Neutrophil (primary cell): ENCODE results near the gene OR6B1.

Source experiments
- H3K27ac ChIP-seq: fragments of 200-600 bp; sonication (generic); 2 replicates; pipeline ENCODE4 v1.5.1; 2016; ENCODE audit warnings: mild to moderate bottlenecking, moderate library complexity
- H3K27me3 ChIP-seq: fragments of 200-600 bp; sonication (generic); 2 replicates; pipeline ENCODE4 v1.6.0; 2016; ENCODE audit warnings: mild to moderate bottlenecking
- H3K36me3 ChIP-seq: fragments of 200-600 bp; sonication (generic); 2 replicates; pipeline ENCODE4 v1.5.1; 2017
- H3K4me1 ChIP-seq, 2 experiments: fragments of 200-600 bp in 1 of 2; sonication (generic) in 1 of 2; 1 replicate in 1 of 2; 2 replicates in 1 of 2; pipeline versions ENCODE4 v1.5.1 to v1.6.1; 2013 to 2016; ENCODE audit warnings: low read depth in 1 of 2, low read length in 1 of 2, mild to moderate bottlenecking in 1 of 2, moderate library complexity in 1 of 2; ENCODE audit not compliant: control insufficient read depth in 1 of 2, insufficient read depth in 1 of 2
- H3K4me3 ChIP-seq, 2 experiments: fragments of 200-600 bp in 1 of 2; sonication (generic) in 1 of 2; 1 replicate in 1 of 2; 2 replicates in 1 of 2; pipeline ENCODE4 v1.5.1; 2013 to 2016; ENCODE audit warnings: low read depth in 1 of 2, low read length in 1 of 2, mild to moderate bottlenecking in 1 of 2, moderate library complexity in 1 of 2
- H3K9me3 ChIP-seq: fragments of 200-600 bp; sonication (generic); 2 replicates; pipeline ENCODE4 v1.5.1; 2016
- TF ChIP-seq, protein P1 (sequence below): fragments of 200-600 bp; sonication (generic); IDR thresholded peaks from 2 replicates; pipeline ENCODE4 v1.5.1; 2016; ENCODE audit warnings: antibody characterized with exemption

Gene OR6B1

DNA sequence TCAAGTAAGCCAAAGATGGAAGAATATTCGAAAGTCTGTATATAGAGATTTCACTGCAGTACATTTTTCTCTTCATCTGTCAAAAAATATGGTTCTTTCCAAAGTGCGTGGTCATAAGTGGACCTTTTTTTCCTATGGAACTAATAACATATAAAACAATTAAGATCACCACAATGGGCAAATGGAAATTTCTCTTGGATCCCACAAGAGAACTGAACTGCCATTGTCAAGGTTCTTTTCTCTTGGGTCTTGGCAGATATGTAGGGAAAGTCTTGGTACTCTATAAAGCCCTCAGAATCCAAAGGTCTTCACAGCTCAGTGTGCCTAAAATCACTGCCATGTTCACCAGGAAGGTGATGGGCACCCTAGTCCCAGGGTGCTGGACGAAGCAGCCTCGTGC is at the start of gene OR6B1:
Gene OR6B1 (plus strand): TSS at position 301 of the 400 bp plus-strand sequence. CDS start 3,677 bp downstream, outside the sequence.
- Histone ChIP-seq H3K9me3 (no peaks in the 10 kb centered on the region), H3K27ac (no peak within 1 kb of the TSS), H3K4me1 (no peaks in the 10 kb centered on the region), H3K36me3 (no peaks in the 10 kb centered on the region), H3K27me3 (no peaks in the 10 kb centered on the region), H3K4me3 (no peak within 1 kb of the TSS)
- TF ChIP-seq, protein P1, sequence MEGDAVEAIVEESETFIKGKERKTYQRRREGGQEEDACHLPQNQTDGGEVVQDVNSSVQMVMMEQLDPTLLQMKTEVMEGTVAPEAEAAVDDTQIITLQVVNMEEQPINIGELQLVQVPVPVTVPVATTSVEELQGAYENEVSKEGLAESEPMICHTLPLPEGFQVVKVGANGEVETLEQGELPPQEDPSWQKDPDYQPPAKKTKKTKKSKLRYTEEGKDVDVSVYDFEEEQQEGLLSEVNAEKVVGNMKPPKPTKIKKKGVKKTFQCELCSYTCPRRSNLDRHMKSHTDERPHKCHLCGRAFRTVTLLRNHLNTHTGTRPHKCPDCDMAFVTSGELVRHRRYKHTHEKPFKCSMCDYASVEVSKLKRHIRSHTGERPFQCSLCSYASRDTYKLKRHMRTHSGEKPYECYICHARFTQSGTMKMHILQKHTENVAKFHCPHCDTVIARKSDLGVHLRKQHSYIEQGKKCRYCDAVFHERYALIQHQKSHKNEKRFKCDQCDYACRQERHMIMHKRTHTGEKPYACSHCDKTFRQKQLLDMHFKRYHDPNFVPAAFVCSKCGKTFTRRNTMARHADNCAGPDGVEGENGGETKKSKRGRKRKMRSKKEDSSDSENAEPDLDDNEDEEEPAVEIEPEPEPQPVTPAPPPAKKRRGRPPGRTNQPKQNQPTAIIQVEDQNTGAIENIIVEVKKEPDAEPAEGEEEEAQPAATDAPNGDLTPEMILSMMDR, result no peak

DNA sequence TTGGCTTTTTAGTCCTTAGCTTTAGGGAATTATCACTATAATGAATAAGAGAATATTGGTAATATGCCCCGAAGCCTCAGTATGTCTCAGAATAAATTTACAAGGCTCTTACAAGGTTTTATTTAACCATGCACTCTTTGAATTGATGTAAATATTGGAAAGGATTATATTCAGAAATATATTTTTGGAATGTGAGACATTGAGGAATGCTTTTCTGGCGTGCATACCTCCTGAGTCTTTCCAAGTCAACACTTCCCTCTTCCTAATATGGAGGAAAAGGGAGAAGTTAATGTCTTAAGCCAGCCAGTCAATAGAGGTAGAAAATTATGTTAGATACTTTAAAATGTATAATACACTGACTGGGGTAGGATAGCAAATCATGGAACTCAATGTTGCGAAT is 46.7 kb upstream of the OR6B1 start:
- H3K4me1 ChIP-seq, result no peaks in the 10 kb centered on the region
- TF ChIP-seq, protein P1, result no peak
- no peak overlapping the region for H3K4me3 ChIP-seq
- H3K27ac ChIP-seq, result no peak overlapping the region
- no peaks in the 10 kb centered on the region for H3K36me3 ChIP-seq
- H3K27me3 ChIP-seq, result no peaks in the 10 kb centered on the region
- no peaks in the 10 kb centered on the region for H3K9me3 ChIP-seq

DNA sequence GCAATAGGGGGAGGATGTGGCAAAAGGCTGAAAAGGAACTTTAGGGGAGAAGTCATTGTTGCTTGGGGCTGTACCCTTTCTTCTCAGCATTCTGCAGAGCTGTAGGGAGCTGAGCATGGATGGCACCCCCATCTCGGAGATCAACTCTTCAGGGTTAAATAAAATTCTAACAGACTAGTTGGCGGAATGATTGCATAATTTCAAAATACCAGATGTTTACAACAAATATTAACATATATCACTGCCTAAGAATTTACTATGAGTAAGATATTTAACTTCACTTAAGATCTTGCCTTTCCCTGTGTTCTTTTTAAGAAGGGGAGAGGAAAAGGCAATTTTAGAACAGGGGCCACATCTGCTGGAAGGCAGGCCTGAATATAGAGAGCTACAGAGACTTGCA is 46.0 kb upstream of the OR6B1 start:
- Histone ChIP-seq H3K4me3 (no peak overlapping the region), H3K27me3 (no peaks in the 10 kb centered on the region), H3K27ac (no peak overlapping the region), H3K36me3 (no peaks in the 10 kb centered on the region), H3K4me1 (no peaks in the 10 kb centered on the region), H3K9me3 (no peaks in the 10 kb centered on the region)
- TF ChIP-seq, protein P1, result no peak

DNA sequence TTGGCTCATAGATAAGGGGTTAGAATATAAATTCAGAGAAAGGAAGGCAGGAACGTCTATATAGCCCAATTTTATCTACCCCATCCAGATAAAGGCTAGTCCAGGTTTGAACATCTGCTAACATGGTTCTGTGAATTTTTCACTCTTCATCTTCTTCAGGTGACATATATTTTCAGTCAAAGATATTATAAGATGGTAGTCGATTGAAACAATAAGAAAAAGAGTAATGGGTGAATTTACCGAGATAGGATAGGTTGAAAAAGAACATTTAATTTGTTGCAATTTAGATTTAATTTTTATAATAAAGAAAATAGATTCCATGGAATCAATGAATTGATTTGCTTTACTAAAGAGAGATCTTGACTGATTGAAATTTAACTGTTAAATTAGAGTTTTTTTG is 45.6 kb upstream of the OR6B1 start, which contains the start of gene OR2F1:
Gene OR2F1 (plus strand): TSS at position 301 of the 400 bp plus-strand sequence. CDS start 5,127 bp downstream, outside the sequence.
- Histone ChIP-seq H3K36me3 (no peaks in the 10 kb centered on the region), H3K4me3 (no peak within 1 kb of the TSS), H3K4me1 (no peaks in the 10 kb centered on the region), H3K27ac (no peak within 1 kb of the TSS), H3K9me3 (no peaks in the 10 kb centered on the region), H3K27me3 (no peaks in the 10 kb centered on the region)
- TF ChIP-seq, protein P1, result no peak

DNA sequence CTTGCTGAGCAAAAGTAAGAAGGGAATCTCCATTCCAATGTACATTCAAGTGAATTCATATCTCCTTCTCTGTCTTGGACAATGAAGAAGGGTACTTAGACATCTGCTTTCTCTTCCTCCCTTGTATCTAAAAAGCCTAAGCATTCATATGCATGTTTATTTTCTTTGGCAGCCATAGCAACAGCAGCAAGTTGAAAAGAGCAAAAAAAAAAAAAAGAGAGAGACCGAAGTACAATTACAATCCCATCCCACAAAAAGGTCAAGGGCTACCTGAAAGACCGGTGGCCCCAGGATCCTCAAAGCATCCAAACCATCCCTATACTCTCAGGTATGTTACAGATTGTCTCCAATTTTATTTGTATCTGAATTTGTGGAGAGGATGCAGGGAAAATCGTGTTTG is 41.3 kb upstream of the OR6B1 start:
- H3K27ac ChIP-seq, result no peak overlapping the region
- H3K4me3 ChIP-seq, result no peak overlapping the region
- no peaks in the 10 kb centered on the region for H3K9me3 ChIP-seq
- H3K36me3 ChIP-seq, result no peaks in the 10 kb centered on the region
- no peaks in the 10 kb centered on the region for H3K4me1 ChIP-seq
- no peaks in the 10 kb centered on the region for H3K27me3 ChIP-seq
- TF ChIP-seq, protein P1, result no peak
